Tibial nerve (tissue), 4 donors: ENCODE results near the gene DECR2.
"Not testable (repeated sequence)": the region's sequence is repeated elsewhere in the genome, so short reads cannot be mapped to it uniquely, and the experiment has no call there.

ENCODE experiments used
- EP300 ChIP-seq, 2 donors: sonication (generic); formaldehyde crosslinking; IDR thresholded peaks; one replicate each; pipeline ENCODE4 v1.6.1; 2017; ENCODE audit warnings: antibody characterized with exemption in 2 of 2, mild to moderate bottlenecking in 1 of 2
- POLR2A ChIP-seq, 2 donors: fragments of 450-650 bp; IDR thresholded peaks; one replicate each; pipeline ENCODE4 v1.6.1; 2017; ENCODE audit warnings: antibody characterized with exemption in 2 of 2, mild to moderate bottlenecking in 2 of 2, moderate library complexity in 2 of 2
- TF ChIP-seq, protein P1 (sequence below), 5 experiments: fragments of 200-600 bp in 3 of 5; fragments of 450-650 bp in 2 of 5; sonication (generic) in 3 of 5; IDR thresholded peaks; one replicate each; pipeline ENCODE4 v1.5.1; 2016 to 2019; ENCODE audit warnings: antibody characterized with exemption in 5 of 5, mild to moderate bottlenecking in 3 of 5, moderate library complexity in 2 of 5

DNA sequence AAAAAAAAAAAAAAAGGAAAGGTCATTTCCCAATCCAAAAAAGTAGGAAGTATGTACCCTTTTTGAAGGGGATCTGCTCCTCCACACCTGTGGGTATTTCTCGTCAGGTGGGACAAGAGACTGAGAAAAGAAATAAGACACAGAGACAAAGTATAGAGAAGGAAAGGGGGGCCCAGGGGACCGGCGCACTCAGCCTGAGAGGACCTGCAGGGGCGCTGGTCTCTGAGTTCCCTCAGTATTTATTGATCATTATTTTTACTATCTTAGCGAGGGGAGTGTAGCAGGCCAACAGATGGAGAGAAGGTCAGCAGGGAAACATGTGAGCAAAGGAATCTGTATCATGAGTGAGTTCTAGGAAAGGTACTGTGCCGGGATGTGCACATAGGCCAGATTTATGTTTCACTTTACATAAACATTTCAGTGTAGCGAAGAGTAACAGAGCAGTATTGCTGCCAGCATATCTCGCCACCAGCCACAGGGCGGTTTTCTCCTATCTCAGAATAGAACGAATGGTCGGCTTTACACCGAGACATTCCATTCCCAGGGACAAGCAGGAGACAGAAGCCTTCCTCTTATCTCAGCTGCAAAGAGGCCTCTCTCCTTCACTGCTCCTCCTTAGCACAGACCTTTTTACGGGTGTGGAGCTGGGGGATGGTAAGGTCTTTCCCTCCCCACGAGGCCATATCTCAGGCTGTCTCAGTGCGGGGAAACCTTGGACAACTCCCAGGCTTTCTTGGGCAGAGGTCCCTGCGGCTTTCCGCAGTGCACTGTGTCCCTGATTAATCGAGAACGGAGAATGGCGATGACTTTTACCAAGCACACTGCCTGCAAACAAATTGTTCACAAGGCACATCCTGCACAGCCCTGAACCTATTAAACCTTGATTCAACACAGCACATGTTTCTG lies 13.7 kb upstream of the DECR2 start:
- TF ChIP-seq, protein P1, sequence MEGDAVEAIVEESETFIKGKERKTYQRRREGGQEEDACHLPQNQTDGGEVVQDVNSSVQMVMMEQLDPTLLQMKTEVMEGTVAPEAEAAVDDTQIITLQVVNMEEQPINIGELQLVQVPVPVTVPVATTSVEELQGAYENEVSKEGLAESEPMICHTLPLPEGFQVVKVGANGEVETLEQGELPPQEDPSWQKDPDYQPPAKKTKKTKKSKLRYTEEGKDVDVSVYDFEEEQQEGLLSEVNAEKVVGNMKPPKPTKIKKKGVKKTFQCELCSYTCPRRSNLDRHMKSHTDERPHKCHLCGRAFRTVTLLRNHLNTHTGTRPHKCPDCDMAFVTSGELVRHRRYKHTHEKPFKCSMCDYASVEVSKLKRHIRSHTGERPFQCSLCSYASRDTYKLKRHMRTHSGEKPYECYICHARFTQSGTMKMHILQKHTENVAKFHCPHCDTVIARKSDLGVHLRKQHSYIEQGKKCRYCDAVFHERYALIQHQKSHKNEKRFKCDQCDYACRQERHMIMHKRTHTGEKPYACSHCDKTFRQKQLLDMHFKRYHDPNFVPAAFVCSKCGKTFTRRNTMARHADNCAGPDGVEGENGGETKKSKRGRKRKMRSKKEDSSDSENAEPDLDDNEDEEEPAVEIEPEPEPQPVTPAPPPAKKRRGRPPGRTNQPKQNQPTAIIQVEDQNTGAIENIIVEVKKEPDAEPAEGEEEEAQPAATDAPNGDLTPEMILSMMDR (IDR thresholded peaks at IDR 0.05) = not testable (repeated sequence)
- TF ChIP-seq POLR2A, EP300 (IDR thresholded peaks at IDR 0.05): not testable (repeated sequence)
